Activated CD8-positive, alpha-beta memory T cell treated with anti-CD3 and anti-CD28 coated beads for 36 hours (primary cell): ENCODE results near the gene SH2B3. TPM values are rescaled to one million over a fixed set of nuclear protein-coding genes. Genes with fewer than 3 reads are reported as not detected.

Source experiments
- CTCF ChIA-PET: fragments of 350-600 bp; sonication (Branson Sonifier 250); formaldehyde crosslinking; loops from one replicate; lab custom pipeline; 2021; ENCODE audit warnings: antibody characterized with exemption; lab: Charles Lee
- POLR2A ChIA-PET: fragments of 350-600 bp; sonication (Branson Sonifier 250); formaldehyde crosslinking; loops from one replicate; lab custom pipeline; 2021; ENCODE audit warnings: antibody characterized with exemption; lab: Charles Lee
- total RNA-seq, 2 experiments: library from RNA; stranded (reverse); gene quantifications; one replicate each; pipeline ENCODE4 v1.2.3, GENCODE V29; 2021

The SH2B3 gene
- total RNA-seq, 2 experiments from 2014 or later: 56.8 to 58.4 TPM

DNA sequence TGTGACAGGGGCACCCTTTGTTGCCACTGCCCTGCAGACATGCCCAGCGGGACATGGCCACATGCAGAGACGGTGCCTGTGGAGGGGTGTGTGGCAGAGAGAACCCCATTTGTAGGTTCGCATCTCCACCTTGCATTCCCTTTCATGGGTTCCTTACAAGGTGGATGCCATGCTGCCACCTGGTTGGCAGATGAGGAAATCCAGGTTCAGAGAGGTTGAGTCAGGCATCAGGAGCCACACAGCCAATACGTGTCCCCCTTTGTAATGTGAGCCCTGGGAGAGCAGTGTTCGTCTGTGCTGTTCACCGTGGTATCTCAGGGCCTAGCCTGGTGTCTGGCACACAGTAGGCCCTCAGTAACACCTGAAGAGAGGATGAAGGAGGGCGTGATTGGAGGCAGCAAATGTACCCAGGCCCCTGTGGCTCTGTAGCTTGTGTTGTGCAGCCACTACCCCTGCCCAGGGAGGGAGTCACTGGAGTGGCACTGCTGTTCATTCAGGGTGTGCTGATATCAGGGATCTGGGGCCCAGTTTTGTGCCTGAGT lies 9.1 kb downstream of the SH2B3 start:
- ChIA-PET POLR2A (interaction anchor here (0.6 kb wide), 1 partner anchor 17 kb away, joined by 3 read pairs; no protein-coding TSS in a partner anchor), CTCF (interaction anchor here (6.9 kb wide), 1 partner anchor 17 kb away, joined by 38 read pairs; no protein-coding TSS in a partner anchor)

DNA sequence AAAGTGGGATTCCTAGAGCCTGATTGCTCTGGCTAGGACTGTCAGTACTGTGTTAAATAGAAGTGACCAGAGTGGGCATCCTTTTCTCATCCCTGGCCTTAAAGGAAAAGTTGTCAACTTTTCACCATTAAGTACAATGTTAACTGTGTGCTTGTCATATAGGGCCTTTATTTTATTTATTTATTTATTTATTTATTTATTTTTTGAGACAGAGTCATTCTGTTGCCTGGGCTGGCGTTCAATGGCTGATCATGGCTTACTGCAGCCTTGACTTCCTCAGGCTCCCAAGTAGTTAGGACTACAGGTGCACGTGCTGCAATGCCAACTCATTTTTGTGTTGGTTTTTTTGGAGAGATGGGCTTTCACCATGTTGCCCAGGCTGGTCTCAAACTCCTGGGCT lies 11.6 kb downstream of the SH2B3 start:
- ChIA-PET POLR2A (no interaction called here), CTCF (no interaction called here)

DNA sequence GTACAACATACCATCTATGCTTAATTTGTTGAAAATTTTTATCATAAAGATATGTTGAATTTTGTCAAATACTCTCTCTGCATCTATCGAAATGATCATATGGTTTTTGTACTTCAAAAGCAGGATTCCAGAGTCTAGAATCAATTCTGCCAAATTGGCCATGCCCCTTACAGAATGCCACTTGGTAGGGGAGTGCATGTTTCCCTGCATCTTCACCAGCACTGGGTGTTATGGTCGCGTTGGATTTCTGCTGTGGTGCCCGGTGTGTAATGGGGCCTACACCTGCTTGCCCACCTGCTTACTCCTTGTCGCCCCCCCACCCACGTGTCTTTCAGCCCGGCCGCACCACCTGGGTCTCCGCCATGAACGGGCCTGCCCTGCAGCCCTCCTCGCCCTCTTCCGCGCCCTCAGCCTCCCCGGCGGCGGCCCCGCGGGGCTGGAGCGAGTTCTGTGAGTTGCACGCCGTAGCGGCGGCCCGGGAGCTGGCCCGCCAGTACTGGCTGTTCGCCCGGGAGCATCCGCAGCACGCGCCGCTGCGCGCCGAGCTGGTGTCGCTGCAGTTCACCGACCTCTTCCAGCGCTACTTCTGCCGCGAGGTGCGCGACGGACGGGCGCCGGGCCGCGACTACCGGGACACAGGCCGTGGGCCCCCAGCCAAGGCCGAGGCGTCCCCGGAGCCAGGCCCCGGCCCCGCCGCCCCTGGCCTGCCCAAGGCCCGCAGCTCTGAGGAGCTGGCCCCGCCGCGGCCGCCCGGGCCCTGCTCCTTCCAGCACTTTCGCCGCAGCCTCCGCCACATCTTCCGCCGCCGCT lies 12.3 kb downstream of the SH2B3 start:
- CTCF ChIA-PET: no interaction called here

DNA sequence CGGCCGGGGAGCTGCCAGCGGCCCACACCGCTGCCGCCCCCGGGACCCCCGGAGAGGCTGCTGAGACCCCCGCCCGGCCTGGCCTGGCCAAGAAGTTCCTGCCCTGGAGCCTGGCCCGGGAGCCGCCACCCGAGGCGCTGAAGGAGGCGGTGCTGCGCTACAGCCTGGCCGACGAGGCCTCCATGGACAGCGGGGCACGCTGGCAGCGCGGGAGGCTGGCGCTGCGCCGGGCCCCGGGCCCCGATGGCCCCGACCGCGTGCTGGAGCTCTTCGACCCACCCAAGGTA lies 12.8 kb downstream of the SH2B3 start:
- ChIA-PET POLR2A (no interaction called here), CTCF (no interaction called here)

More for the DNA sequence above, 12.3 kb downstream of the SH2B3 start:
- POLR2A ChIA-PET: no interaction called here

DNA sequence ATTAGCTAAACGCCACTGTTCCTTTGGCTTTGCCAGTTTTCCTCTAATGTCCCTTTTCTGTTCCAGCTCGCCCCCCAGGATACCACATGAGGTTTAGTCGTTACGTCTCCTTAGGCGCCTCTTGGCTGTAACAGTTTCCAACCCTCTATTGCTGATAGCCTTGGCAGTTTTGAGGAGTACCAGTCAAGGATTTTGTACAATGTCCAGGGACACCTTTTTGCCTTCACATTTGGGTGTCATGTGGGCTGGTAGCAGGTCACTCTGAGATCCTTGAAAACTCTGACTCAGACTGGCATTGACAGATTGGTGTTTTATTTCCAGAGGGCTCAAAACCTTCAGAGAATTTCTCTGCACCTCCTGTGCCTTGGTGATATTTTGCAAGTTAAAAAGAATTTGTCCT lies 14.1 kb downstream of the SH2B3 start:
- CTCF ChIA-PET: interaction anchor here (2.0 kb wide), 1 partner anchor 10 kb away, joined by 7 read pairs; no protein-coding TSS in a partner anchor
- POLR2A ChIA-PET: interaction anchor here (0.5 kb wide), 1 partner anchor 9 kb away, joined by 6 read pairs; no protein-coding TSS in a partner anchor

DNA sequence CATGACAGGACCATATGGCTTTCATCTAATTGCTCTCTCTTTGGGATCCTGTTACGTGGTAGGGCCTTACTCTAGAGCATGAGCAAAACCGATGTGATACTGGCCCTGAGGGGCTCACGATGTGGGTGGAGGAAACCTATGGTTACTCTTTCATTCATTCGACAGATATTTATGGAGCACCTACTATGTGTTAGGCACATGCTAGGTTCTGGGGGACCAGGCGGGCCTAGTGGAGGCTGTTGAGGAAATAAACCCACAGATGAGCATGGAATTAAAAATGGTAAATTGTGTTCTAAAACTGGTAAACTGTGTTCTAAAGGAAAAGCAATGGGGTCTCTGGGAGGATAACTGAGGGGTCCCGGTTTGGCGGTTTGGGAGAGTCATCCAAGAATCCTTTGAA lies 14.8 kb downstream of the SH2B3 start:
- ChIA-PET POLR2A (no interaction called here), CTCF (interaction anchor here (0.7 to 2.0 kb wide), 2 partner anchors 9 to 491 kb away, joined by 4 to 7 read pairs; no protein-coding TSS in a partner anchor)

DNA sequence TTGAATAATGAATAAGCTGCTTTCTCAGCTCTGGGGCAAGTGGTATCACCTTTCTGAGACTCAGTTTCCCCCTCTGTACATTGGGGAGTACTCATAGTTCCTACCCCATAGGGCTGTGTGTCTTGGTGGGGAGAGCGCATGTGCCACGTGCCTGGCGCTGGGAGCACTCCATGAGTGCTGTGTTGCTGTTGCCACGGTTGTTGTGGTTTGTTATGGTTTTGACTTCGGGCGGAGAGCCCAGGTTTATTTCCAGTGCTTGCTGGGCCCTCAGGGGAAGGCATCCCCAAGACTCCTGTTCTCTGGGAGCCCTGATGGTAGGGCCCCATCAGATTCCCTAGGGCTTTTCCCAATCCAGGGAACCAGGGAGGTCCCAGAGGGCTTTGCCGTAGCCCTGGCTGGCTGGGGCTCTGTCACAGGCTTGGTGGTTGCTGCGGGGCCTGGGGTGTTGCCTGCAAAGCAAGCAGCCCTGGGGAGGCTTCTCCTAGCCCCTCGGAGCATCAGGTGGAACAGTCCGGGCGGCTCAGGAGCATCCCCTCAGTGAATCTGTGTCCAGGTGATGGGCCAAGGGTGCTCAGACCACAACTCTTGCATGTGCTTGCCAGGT lies 18.6 kb downstream of the SH2B3 start:
- CTCF ChIA-PET: interaction anchor here (0.9 kb wide), 1 partner anchor 28 kb away, joined by 3 read pairs; no protein-coding TSS in a partner anchor
- POLR2A ChIA-PET: interaction anchor here (1.0 kb wide), 1 partner anchor 19 kb away, joined by 3 read pairs; no protein-coding TSS in a partner anchor

DNA sequence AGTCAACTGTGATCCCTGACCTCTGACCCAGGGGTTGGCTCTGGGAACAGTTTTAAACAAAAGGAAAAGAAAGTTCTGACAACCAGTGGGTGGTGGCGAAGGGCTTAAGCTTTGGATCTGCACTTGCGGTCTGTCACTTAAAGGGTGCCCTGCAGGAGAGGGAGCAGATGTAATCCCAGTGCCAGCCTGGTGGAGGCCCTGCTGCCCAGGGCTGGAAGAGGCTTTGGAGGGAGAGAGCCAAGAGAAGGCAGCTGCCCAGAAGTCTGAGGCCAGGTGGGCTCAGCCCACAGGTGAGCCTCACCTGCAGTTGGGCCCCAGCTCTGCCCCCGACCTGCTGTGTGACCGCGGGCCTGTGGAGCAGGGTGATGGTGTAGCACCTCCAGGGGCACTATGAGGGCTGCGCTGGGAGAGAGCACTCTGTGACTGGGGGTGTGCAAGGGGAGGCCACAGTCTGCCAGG lies 19.1 kb downstream of the SH2B3 start:
- ChIA-PET POLR2A (interaction anchor here (1.0 kb wide), 1 partner anchor 18 kb away, joined by 3 read pairs; no protein-coding TSS in a partner anchor), CTCF (interaction anchor here (0.9 to 1.0 kb wide), 2 partner anchors 25 to 28 kb away, joined by 3 read pairs; no protein-coding TSS in a partner anchor)

DNA sequence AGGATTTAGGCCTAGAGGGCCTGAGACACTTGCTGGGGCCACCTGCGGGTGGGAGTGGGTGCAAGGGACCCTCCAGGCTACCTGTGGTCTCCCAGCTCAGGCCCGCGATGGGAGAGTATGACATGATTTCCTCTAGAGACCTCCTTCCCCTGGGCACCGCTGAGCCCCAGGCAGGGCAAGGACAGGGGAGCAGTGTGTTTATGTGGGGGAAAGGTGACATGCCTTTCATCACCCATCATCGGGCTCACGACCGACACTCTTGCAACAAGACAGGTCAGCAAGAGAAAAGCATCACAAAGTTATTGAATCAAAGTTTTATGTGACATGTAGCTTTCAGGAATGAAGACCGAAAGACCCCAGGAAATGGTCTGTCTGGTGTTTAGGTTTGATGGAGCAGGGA lies 19.9 kb downstream of the SH2B3 start:
- CTCF ChIA-PET: interaction anchor here (0.9 to 6.9 kb wide), 3 partner anchors 19 to 28 kb away, joined by 3 to 39 read pairs (median 3); no protein-coding TSS in a partner anchor
- POLR2A ChIA-PET: interaction anchor here (1.0 kb wide), 1 partner anchor 21 kb away, joined by 3 read pairs; no protein-coding TSS in a partner anchor

DNA sequence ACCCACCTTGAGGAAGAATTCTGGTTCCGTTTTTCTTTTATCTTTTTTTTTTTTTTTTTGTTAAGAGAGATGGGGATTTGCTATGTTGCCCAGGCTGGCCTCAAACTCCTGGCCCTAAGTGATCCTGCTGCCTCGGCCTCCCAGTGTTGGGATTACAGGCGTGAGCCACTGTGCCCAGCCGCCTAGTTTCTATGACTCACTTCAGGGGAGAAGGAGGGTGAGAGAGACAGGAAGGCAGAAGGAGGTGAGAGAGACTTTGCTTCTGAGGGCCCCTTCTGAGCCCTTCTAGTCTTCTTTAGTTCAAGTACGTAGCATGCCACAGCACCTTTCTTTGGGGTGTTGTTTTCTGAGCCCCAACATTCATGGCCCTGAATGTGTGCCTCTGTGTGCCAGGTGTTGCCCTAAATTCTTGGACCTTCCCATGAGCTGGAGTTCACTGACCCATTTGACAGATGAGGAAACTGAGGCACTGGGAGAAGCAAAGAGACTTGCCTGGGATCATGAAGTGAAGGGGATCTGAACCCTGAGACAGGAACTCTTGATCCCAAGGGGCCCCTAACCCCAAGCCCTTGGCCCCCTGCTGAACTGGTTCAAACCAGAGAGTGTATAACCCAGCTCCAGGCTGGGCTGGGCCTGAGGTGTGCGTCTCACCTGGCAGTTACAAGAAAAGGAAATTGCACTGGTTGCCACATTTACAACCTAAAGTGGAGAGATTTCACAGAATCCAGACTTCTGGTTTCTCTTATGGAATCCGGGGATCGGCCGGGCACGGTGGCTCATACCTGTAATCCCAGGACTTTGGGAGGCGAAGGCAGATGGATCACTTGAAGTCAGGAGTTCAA lies 20.8 kb downstream of the SH2B3 start:
- POLR2A ChIA-PET: interaction anchor here (0.9 to 1.0 kb wide), 2 partner anchors 17 to 22 kb away, joined by 3 read pairs; no protein-coding TSS in a partner anchor
- CTCF ChIA-PET: interaction anchor here (0.7 to 6.9 kb wide), 5 partner anchors 17 to 29 kb away, joined by 3 to 39 read pairs (median 4); no protein-coding TSS in a partner anchor

DNA sequence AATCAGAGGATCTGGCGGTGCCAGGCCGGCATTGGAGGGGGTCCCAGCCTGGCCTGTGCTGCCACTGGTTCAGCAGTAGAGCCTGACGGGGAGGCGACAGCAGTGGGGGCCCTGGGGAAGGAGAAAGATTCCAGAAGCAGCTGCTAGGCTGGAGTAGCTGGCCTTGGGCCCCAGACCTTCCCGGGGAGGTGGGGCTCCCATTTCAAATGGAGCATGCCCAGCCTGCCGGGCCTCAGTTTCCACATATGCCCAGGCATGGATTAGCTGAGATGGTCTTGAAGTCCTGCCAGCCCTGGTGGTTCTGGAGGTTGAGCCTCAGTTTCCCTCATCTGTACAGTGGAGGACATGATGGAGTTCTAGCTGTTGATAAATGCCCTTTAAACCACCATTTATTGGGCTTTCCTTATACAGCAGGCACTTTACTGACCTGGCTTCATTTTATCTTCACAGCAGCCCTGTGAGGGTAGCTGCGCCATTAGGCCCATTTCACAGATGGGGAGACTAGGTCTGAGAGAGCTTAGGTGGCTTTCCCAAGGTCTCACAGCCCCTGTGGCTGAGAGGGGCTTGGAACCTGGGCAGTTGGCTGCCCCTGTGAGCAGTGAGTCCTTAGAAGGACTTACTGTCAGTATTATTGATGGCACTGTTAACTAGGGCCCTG lies 21.8 kb downstream of the SH2B3 start:
- ChIA-PET POLR2A (interaction anchor here (0.9 kb wide), 1 partner anchor 18 kb away, joined by 3 read pairs; no protein-coding TSS in a partner anchor), CTCF (interaction anchor here (0.7 to 6.9 kb wide), 5 partner anchors 16 to 30 kb away, joined by 3 to 39 read pairs (median 4); no protein-coding TSS in a partner anchor)

DNA sequence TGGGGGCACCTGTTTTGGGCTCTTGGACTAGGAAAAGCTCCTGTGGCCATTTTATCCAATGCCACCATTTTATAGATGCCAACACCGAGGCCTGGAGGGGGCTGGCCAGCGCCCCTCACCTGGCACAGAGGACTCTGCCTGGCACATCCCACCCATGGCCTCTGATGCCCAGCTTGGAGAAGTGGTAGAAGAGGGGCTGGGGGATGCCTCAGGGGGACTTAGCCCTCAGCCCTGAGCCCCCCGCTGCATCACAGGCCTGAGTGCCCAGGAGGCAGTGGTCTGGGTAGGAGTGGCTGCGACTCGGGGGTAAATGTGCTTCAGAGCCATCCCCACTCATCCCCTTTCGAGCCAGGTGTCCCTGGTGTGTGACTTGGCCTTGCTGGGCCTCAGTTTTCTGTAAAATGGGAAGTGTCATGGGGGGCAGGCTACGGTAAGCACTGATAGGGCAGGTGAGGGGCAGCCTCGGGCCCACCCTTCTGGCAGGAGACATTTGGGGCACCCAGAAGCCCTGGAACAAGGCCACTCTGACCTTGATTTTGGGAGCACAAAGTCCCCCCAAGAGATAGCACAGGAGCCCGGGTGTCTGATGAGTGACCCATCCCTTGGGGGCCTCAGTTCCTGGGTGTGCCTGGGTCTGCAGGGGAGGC lies 22.5 kb downstream of the SH2B3 start:
- CTCF ChIA-PET: interaction anchor here (0.8 to 6.9 kb wide), 4 partner anchors 16 to 30 kb away, joined by 3 to 39 read pairs (median 16); partner anchors contain the start of gene SH2B3
- POLR2A ChIA-PET: no interaction called here

DNA sequence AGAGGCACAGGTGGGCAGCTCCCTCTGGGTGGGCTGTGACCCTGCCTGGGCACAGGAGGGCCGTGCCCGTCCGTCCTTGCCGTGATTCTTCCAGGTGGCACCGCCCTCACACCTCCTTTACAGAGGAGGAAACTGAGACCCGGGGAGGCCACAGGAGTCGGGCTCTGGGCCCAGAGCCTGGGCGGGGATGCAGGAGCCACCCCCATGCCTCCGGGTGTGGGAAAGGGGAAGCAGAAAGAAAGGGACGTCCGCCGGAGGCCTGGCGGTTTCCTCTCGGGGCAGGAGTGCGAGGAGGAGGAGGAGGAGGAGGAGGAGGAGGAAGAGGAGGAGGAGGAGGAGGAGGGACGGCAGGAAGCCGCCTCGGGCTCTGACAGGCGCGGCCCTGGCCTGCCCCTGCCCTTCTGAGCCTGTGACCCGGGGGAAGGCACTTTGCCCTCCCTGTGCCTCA lies 23.0 kb downstream of the SH2B3 start:
- CTCF ChIA-PET: interaction anchor here (1.5 to 6.9 kb wide), 7 partner anchors 9 to 31 kb away, joined by 4 to 39 read pairs (median 11); partner anchors contain the start of gene SH2B3
- POLR2A ChIA-PET: interaction anchor here (1.5 kb wide), 1 partner anchor 24 kb away, joined by 7 read pairs; no protein-coding TSS in a partner anchor

DNA sequence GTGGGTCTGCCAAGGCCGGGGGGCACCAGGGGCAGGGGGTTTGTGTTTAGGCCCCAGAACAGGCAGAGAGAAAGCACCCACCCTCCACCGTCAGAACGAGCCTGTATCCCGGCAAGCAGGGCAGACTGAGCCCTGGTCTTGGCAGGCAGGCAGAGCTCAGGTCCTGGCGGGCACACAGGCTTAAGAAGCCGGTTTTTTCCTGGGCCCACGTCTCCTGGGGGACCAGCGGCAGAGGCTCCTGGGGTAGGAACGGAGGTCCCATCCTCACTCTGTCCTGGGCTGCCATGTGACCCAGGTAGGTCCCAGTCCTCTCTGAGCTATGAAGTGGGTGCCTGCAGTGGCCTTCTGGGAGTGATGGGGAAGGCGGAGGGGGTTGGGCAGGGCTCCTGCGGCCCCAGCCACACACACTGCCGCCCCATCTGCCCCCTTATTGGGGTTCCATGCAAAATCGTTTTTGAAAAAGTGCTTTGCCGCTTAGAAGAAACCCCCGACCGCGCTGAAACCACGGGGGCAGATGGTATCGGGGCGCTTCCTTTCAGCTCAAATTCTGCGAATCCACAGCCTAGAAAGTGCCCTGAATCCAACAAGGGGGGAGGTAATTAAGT lies 24.2 kb downstream of the SH2B3 start:
- ChIA-PET CTCF (interaction anchor here (0.7 to 6.9 kb wide), 9 partner anchors 10 to 99 kb away, joined by 3 to 39 read pairs (median 7); partner anchors contain the start of gene SH2B3), POLR2A (interaction anchor here (0.9 to 3.3 kb wide), 3 partner anchors 14 to 583 kb away, joined by 3 to 20 read pairs (median 7); partner anchors contain the start of genes ERP29 and TMEM116)

DNA sequence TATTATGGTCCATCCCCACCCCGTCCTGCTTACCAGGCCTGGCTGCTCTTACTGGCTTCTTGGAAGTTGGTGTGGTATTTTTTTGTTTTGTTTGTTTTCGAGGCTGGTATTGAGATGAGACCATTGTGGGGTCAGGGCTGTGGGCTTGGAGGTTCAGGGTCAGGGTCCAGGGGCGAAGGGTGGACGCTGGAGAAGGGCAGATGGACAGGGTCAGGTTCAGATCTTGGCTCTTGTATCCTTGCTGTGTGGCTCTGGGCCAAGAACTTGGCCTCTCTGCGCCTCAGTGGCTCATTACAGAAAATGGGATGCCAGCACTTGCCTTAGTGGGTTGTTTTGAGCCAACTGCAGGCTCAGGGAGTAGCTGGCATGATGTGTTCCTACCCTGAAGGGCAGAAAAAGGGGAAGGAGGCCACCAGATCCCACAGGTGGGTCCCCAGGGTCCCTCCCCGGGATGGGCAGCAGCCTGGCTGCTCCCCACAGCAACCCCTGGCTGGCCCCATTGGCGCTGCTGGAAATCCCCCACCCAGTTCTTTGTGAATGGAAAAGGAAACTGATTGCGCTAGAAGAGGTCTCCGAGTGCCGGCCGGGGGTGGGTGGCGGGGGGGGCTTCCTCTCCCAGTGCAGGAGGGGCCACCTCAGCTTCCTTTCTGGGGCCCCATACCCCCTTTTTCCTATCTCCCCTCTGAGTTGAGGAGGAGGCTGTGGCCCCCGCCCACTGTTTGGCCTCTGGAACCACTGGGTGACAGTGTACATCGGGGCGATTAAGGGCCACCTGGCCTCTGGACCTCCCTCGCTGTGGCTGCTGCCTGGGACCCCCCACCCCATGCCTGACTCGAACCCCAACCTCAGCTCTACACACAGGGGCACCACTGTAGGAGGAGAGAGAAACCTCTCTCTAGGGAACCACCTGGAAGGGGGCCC lies 25.0 kb downstream of the SH2B3 start:
- CTCF ChIA-PET: interaction anchor here (1.0 to 6.9 kb wide), 8 partner anchors 9 to 33 kb away, joined by 4 to 39 read pairs (median 12); partner anchors contain the start of gene SH2B3

More for the DNA sequence above, 25.0 kb downstream of the SH2B3 start:
- POLR2A ChIA-PET: interaction anchor here (0.7 to 3.3 kb wide), 4 partner anchors 13 to 583 kb away, joined by 3 to 20 read pairs (median 5); partner anchors contain the start of genes ERP29 and TMEM116
